HFF-Myc (cell line): ENCODE measurements around the gene OSTM1.

Experiments
- DNase-seq: peaks from one replicate; pipeline ENCODE4 v3.0.0-alpha.2; 2011; ENCODE audit warnings: low read depth; ENCODE audit errors: extremely low read depth
- H3K4me3 ChIP-seq: replicated peaks from 2 replicates; pipeline ENCODE4 v1.5.1; 2011; ENCODE audit warnings: low read depth, mild to moderate bottlenecking, control low read depth, low read length
- CTCF ChIP-seq: IDR thresholded peaks from 2 replicates; pipeline ENCODE4 v1.5.1; 2012; ENCODE audit warnings: mild to moderate bottlenecking, low read depth, low read length, control low read depth; ENCODE audit errors: missing control alignments

The OSTM1 gene

GRCh38 chr6:108052706-108053105 lies 21.8 kb downstream of the OSTM1 start:
- no peak for DNase-seq
- no peak overlapping the region for H3K4me3 ChIP-seq
- no peak for TF ChIP-seq CTCF

GRCh38 chr6:108051481-108051880 lies 23.1 kb downstream of the OSTM1 start:
- no peak for DNase-seq
- TF ChIP-seq CTCF = no peak
- no peak overlapping the region for H3K4me3 ChIP-seq

- DNase-seq = no peak
- TF ChIP-seq CTCF = no peak
- H3K4me3 ChIP-seq = no peak overlapping the region
Measured at GRCh38 chr6:108039681-108040080, 34.9 kb downstream of the OSTM1 start.

- DNase-seq = no peak
- H3K4me3 ChIP-seq = no peak overlapping the region
- TF ChIP-seq CTCF = no peak
Measured at GRCh38 chr6:108036884-108037283, 37.7 kb downstream of the OSTM1 start.

- no peak for TF ChIP-seq CTCF
- DNase-seq = no peak
- H3K4me3 ChIP-seq = no peak overlapping the region
Measured at GRCh38 chr6:108031968-108032367, 42.6 kb downstream of the OSTM1 start.

GRCh38 chr6:108030211-108030610 lies 44.3 kb downstream of the OSTM1 start:
- no peak overlapping the region for H3K4me3 ChIP-seq
- TF ChIP-seq CTCF = no peak
- no peak for DNase-seq

- no peak for TF ChIP-seq CTCF
- no peak for DNase-seq
- no peak overlapping the region for H3K4me3 ChIP-seq
Measured at GRCh38 chr6:108029226-108029921, 45.2 kb downstream of the OSTM1 start.
